RPMI8226 (cell line): ENCODE data around the gene ZNF385C.
A peak's percentile ranks its signal among the peaks of the same experiment; 100 is the strongest.

Source experiments
- DNase-seq: peaks from one replicate; pipeline ENCODE4 v3.0.0-alpha.2; 2015

ZNF385C gene

DNA sequence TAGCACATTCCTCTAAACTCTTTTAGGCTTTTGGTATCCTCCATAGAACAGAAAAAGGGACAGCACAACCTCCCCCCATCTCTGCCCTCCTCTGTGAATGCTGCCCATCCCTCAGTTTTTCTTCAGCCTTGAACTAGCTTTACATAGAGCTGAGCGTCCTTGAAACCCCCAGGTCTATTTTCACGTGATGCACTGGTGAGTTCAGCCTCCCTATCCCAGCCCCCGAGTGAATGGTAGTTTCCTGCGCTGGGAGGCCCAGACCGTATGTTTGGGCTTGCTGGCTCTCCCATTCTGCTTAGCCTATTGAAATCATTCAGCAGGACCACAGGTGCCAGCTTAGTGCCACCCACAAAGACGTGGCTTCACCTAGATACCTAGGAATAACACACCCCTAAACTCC lies 22.5 kb downstream of the ZNF385C start:
- DNase-seq, result no peak

DNA sequence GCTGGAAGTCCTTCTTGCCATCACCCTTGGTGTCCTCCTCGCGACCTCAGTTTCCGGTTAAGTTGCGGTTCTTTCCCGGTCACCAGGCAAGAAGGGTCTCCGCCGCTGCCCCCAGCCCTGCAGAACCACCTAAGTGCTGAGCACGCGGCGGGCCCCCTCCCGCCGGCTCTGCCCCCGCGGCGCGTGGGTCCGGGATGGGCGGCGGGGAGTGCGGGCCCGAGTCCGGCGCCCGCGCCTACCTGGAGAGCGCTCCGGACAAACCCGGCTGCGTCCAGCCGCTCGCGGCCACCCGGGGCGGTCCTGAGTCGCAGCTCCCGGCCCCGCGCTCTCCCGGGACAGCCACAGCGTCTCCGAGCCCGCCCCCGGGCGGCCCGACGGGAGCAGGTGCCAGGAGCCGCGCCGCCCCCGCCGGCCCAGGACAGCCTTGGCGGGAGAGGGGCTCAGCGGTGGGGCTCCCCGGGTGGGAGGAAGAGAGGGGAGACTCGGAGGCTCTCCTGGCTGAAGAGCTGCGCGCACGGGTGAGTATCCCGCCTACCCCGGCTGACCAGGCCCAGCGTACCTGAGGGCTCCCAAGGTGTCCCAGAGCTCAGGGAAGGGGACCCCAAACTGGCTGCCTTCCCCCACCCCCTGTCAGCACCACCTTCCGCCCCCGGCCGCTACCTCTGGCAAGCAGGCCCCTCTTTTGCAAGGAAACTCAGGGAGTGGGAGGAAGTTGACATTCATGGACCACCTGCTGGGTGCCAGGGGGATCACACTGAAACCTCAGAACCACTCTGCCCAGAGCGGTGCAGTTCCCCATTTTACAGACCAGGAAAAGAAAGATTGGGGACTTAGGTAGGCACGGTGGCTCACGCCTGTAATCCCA lies 25.7 kb downstream of the ZNF385C start:
- DNase-seq, result peak; percentile 41

DNA sequence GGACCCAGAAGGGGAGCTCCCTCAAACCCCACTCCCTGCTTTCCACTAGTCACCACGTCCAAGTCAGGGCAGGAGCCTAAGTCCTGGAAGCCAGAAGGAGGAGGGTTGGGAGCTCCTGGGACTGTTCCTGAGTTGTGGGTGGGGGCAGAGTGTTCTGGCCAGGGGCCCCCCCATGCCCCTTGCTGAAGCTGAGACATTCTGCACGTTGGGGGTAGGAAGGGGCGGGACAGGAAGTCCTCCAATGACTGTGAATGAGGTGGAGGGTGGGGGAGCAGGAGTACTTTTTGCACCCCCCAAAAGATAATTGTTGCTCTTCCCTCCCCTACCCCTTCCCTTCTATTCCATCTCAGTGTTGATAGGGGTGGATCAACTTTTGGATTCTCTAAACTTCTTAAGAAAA lies 26.5 kb downstream of the ZNF385C start:
- no peak for DNase-seq

DNA sequence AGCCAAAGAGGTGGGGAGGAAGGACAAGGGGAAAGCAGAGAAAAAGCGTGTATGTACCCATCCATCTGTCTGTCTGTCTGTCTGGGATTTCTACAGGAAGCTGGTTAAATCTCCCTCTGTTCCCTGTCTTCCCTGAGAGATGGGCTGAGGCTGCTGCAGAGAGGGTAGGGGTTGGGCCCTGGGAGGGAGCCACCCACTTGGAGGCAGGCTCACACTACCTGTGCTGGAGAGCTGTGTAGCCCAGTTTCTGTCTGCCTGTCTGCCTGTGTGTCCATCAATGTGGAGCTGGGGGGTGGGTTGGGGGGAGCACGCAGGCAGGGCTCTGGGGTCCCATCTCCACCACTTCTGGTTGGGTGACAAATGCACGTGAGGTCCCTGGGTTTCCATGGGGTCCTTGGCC lies 29.3 kb downstream of the ZNF385C start:
- DNase-seq, result no peak

DNA sequence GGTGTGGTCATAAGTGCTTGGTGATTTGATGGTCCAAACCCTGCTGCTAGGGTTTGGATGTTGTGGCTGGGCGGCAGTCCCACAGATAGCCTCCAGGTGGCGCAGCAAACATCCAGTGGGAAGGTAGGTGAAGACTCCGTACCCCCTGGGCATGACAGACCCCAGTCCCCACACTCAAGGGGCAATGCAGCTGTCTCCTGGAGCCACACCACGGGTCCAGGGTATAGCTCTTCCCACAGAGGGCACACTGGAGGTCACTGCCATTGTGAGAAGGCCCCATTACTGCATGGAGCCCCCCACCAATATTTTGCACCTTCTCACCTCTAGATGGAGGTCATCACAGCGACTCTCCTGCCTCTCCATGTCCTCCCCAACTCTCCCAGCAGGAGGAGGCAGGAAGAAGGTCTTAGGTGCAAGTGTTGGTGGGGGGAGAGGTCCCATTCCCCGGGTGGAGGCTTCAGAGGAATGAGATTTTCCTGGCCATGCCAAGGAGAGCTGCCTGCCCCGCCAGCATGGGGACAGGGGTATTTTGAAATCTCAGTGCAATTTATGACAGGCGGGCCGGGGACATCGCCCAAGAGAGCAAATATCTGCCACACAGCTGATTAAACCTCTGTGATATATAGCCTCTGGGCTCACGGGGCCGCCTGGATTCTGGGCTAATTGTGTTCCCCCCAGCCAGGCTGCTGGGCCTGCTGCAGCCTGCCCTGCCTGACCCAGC lies 30.7 kb downstream of the ZNF385C start:
- peak; percentile 79 for DNase-seq

DNA sequence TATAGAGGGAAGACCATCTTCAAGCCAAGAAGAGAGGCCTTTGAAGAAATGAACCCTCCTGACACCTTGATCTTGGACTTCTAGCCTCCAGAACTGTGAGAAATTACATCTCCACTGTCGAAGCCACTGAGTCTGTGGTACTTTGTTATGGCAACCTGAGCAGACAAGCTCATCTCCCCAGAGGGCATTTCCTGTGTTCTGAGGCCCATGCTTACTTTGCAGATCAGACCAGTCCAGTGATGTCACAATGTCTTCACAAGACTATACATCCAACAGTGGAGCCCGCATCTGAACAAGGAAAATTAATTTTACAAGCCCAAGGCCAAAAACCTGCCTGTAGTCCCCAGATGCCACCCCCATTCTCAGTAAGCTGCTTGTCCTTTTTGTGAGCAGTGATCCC lies 33.1 kb downstream of the ZNF385C start:
- DNase-seq, result no peak

DNA sequence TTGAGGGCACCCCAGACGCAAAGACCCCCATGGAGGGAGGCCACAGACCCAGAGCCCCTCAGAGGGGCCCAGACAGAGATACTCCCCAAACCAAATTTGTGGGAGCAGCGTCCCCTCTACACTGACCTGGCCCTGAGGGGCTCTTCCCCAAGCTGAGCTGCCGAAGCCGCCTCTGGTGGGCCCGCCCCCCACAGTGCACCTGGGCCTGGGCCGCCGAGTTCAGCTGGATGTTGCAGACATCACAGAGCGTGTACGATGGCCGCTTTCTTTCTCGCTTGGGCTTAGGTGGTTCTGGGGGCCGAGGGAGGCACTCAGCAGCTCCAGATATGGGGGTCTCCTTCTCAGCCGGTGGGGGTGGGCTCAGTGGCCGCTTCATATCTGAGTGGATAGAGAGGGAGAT lies 35.6 kb downstream of the ZNF385C start:
- no peak for DNase-seq

DNA sequence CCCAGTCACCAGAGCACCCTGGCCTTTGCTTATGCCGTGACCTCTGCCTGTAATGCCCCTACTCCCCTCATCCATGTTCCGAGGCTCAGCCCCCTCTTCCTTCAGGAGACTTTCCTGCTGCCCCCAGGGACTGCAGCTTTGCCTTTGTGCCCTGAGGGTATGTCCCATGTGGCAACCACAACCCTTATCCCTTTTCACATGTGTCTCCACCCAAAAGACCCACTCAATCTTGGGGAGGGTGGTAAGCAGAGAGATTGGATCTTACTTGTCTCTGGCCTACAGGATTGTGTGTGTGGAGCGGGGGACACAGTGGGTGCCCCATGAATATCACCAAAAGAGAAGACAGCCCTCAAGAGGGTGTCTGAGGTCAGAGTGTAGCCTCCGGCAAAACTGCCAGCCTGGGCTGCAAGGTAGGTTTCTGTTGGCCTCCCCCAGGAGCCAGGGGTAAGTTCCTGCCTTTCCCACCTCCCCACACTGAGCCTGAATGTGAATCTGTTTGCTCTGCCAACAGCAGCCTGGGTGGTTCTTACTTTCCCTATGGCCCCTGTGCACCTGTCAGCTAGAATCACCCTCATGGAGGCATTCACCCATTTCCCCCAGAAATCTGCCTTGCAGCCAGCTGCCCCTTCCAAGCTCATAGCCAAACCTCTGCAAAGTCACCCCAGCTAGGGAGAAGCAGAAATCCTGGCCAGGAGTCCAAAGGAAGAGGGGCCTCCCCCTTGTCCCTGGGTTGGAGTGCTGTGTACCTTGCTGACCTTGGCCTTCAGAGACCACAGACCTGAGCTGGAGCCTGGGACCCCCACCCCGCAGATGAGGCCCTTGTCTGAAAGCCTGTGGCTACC lies 36.4 kb downstream of the ZNF385C start:
- DNase-seq, result peak; percentile 43

DNA sequence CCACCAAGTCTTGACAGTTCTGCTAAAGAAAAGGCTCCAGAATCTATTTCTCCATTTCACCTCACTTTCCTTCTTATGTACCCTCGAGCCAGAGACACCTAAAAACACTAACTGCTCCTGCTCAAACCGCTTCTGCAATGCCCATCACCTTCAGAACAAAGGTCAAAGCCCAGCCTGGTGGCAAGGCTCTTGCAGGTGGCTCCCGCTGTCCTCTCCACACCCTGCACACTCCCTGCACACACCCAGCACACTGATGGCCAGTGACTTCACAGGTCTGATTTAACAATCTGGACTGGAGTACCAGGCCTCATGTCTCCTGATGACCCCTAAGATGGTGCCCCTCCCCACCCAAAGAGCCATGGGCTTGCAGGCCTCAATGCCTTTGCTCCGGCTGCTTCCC lies 38.0 kb downstream of the ZNF385C start:
- no peak for DNase-seq

DNA sequence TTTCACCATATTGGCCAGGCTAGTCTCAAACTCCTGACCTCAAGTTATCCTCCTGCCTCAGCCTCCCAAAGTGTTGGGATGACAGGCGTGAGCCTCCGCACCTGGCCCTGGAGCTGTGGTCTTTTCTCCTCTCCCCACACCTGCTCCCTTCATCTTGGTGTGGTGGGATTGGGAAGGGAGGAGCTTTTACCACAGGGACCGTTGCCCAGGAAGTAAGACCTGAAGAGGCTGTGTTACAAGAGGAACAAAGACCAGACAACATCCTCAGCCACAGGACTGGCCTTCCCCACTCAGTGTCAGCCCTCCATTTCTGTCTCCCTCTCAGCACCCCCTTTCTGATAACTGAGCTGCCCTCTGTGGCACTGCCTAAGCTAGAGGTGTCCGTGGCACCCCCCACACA lies 38.5 kb downstream of the ZNF385C start:
- no peak for DNase-seq

DNA sequence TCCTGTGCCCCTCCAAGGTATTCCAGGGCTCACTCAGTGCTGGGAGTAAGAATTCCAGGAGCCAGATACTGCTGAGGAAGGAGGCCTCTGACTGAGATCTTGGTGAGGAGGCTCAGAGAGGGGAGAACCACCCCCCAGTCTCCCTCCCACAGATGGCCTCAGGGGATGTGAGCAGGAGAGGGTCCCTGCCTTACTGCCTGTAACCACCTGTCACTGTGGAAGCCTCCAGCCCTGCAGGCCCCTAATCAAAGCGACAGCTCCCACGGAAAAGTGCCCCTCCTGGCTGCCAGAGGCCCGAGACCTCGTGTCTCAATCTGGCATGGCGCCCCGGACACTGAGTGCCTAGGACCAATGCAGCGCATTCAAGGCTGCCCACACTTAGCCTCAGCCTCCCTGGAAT lies 40.2 kb downstream of the ZNF385C start:
- no peak for DNase-seq

DNA sequence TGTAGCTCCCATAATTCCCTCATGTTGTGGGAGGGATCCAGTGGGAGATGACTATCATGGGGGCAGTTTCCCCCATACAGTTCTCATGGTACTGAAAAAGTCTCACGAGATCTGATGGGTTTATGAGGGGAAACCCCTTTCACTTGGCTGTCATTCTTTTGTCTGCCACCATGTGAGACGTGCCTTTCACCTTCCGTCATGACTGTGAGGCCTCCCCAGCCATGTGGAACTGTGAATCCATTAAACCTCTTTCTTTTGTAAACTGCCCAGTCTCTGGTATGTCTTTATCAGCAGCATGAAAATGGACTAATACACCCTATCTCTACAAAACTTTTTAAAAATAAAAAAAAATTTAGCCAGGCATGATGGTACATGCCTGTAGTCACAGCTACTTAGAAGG lies 41.6 kb downstream of the ZNF385C start:
- DNase-seq, result no peak

DNA sequence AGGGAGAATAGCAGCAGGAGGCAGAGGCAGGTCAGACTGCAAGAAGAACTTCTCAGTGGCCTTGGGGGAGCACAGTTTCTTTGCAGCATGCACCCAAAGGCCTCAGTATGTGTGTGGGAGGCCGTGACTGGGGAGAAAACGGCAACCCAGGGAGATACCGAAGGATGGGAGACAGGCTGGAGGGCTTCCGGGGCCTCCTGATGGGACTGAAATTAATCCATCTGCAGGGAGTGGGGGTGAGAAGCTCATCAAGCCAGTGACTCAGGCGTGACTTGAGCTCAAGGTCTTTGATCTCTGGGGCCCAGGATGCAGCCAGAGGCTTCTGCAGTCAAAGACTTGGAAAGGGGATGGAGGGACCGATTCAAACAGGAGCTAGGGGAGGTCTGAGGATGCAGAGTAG lies 42.8 kb downstream of the ZNF385C start:
- DNase-seq, result no peak

DNA sequence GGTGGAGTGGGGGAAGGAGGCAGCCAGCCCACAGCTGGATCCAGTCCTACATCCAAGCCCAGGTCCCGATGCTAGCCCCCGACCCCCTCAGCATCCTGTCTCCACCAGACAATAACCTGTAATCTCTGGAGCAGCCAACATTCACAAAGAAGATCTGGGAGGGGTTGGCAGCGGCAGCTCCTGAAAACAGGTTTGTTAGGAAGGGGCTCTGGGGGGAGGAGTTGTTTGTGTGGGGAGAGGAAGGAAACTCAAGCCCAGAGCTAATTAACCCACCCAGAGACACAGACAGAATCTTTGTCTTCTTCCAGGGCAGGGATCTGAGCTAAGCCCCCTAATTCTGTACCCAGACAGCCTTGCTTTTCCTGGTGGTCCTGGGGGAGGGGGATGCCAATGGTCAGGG lies 43.2 kb downstream of the ZNF385C start:
- no peak for DNase-seq

DNA sequence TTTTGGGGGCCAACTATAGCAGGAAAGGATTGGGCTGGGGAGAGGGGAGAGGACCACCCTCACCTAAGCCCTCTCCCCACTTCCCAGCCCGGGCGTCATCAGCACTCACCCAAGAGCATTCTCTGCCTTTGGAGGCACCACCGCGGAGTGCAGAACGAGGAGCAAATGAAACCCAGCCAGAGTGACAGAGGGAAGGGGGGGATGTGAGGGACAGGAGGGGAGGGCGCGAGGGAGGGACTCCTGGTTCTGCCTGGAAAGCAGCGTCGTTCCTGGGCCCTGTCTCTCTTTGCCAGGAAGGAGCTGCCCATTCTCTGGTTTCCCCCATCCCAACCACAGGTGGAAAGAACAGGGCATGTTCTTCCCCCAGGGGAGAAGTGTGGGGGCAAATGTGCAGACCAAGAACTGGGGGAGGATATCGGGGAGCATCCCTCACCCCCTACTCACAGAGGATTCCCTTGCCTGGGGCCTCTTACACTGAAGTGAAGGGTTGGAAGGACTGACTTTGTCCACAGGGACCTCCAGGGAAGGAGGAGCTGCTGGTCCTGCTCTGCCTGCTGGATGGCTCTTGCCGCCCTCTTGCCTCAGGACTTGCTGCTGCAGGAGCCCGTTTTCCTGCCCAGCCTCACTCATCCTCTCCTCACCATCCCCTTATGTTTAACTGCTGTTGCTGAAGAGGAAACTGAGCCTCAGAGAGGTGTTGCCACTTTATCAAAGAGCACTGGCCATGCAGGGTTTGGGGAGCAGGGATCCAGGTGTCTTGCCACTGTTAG lies 44.4 kb downstream of the ZNF385C start:
- no peak for DNase-seq

DNA sequence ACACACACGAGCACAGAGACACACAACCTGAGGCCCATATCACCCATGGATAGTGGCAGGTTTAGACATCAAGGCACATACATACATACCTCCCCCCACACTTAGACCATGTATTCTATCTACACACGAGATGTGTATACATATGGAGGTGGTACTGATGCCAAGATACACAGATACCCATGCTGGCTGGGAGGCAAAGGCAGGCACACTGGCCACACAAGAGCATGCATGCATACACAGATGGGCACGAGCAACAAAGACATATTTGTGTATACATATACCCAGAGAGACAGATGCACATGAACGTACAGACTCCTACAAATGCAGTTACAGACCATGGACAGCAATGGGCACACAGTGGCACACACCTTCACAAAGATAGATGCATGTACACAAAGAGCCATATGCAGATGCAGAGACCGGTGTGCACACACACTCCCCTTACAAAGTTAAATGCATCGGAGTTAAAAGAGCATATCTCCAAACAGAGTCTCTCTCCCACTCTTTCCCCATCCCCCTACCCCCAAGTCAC lies 45.9 kb downstream of the ZNF385C start:
- DNase-seq, result no peak

DNA sequence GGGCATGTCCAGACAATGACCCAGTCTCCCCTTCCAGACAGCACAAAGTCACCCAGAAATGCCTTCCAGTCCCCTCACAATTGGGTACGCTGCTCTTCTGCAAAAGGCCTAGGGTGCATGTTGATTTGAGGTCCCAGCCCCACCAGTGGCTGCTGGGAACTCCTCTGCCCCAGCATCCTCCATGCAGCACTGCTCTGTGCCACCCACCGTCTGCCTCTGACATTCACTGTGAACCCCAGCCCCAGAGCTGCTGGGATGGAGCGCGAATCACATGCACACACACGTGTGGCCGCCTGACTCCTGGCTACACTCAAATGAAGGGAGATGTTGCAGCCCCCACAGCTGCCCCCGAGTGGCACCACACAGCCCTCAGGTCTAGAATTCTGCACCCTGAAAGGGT lies 46.6 kb downstream of the ZNF385C start:
- DNase-seq, result no peak

DNA sequence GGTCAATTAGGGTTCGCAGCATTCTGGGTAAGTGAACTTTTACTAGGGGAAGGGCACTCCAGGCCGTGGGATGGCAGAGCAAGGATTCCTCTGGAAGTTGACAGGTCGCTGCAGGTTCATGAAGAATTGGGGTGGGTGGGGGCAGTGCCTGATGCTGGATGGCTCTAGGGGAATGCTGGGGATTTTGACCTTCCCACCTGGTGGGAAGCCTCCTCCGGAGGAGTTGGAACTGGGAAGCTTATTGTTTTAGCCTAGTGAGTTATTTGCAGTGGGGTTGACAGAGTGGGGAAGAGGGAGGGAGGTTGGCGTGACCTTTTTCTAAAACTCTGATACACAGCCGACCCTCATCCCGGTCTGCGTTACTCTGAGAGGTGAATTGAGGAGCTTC lies 47.3 kb downstream of the ZNF385C start:
- DNase-seq, result no peak

DNA sequence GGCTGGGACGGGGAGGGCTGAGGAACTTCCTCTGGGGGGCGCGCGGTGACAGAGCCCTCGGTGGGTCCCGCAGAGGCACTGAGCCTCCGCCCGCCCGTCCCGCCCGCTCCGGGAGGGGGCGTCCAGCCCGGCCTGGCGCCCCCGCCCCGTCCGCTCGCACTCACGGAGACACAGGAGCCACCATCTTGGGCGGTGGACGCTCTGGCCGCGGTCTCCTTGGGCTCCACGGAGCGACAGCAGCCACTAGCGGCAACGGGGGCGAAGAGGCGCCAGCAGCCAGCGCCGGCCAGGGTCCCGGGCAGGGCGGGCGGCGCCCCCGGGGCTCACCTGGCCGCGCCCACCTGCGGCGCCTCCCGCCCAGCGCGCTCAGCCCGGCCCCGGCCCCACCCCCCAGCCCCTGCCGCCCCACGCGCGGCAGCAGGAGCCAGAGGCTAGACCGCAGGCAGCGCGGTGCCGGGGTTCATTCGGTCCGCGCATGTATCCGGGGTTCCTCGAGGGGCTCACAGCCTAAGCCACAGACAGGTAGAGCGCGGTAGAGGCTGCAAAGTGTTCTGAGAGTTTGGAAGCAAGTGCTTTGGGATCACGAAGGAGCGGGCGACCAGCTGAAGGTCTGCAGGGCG lies 47.8 kb downstream of the ZNF385C start, which contains the start of gene C17orf113:
Gene C17orf113 (minus strand): TSS at position 209 of the 620 bp plus-strand sequence. CDS start 7,225 bp downstream, outside the sequence.
- DNase-seq, result peak; percentile 79

DNA sequence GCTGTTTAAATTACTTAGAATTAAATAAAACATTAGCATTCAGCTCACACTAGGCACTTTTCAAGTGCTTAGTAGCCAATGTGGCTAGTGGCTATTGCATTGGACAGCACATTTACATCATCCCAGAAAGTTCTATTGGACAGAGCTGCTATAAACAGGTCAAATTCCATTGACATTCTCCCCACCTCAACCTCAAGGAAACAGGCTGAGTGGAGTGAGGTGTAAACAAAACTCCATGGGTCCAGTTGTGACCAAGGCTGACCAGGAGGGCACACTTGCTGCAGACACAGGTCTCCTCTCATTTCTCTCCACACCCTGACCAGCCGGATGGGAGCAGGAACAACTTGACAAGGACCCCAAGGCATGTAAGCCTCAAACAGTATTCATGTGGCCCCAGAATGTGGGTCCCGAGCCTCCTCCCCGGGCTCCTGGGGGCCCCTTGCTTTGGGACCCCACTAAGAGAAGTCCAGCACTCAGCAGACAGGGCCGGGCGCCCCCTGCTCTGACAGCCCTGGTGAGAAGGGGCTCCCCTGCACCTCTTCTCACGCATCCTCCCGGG lies 48.4 kb downstream of the ZNF385C start:
- no peak for DNase-seq

DNA sequence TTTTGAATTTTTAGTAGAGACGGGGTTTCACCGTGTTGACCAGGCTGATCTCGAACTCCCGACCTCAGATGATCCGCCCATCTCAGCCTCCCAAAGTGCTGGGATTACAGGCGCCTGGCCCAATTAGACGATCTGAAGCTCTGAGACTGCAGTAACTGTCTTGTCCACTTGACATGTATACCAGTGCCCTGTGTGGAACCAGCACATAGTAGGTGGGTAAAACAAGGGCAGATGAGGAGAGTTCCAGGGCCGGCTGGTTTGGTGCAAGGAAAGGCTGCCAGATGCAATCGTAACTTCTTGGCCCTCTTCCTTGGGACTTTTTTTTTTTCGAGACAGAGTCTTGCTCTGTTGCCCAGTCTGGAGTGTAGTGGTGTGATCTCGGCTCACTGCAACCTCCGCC lies 50.9 kb downstream of the ZNF385C start:
- DNase-seq, result no peak

DNA sequence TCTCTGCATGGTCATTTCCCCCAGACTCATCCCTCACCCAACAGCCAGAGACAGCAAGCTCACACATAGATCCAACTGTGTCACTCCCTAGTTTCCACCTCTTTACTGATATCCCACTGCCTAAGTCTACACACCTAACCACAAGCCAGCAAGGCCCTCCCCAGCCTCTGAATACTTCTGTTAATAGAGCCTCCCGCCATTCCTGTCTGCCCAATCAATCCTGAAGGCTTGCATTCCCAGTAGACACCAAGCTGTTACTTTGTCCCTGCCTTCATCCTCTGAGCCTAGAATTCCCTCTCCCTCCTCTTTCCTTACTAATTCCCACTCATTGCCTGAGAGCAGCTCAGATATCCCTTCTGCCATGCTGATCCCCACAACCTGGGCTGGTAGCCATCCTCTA lies 52.6 kb downstream of the ZNF385C start:
- DNase-seq, result no peak
